DND-41 (cell line): Measurements from ENCODE around the gene NAGA.

Experiments
- EZH2 ChIP-seq: IDR thresholded peaks from 3 replicates; pipeline ENCODE4 v1.6.1; 2012; ENCODE audit warnings: borderline replicate concordance, low read depth, mild to moderate bottlenecking, moderate library complexity, low read length, inconsistent platforms; ENCODE audit not compliant: severe bottlenecking
- TF ChIP-seq, protein P1 (sequence below): IDR thresholded peaks from 2 replicates; pipeline ENCODE4 v1.5.1; 2012; ENCODE audit warnings: borderline replicate concordance, low read length, moderate library complexity, mild to moderate bottlenecking; ENCODE audit not compliant: poor library complexity, severe bottlenecking; ENCODE audit errors: extremely low read depth

DNA sequence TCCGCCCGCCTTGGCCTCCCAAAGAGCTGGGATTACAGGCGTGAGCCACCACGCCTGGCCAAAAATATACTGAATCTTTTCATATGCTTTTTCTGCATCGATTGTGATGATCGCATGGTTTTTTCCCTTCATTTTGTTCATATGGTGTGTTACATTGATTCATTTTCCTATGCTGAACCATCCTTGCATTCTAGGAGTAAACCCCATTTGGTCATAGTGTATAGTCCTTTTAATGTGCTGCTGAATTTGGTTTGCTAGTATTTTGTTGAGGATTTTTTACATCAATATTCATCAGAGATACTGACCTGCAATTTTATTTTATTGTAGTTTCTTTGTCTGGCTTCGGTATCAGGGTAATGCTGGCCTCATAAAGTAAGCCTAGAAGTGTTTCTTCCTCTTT lies 59.8 kb downstream of the NAGA start:
- TF ChIP-seq, protein P1, sequence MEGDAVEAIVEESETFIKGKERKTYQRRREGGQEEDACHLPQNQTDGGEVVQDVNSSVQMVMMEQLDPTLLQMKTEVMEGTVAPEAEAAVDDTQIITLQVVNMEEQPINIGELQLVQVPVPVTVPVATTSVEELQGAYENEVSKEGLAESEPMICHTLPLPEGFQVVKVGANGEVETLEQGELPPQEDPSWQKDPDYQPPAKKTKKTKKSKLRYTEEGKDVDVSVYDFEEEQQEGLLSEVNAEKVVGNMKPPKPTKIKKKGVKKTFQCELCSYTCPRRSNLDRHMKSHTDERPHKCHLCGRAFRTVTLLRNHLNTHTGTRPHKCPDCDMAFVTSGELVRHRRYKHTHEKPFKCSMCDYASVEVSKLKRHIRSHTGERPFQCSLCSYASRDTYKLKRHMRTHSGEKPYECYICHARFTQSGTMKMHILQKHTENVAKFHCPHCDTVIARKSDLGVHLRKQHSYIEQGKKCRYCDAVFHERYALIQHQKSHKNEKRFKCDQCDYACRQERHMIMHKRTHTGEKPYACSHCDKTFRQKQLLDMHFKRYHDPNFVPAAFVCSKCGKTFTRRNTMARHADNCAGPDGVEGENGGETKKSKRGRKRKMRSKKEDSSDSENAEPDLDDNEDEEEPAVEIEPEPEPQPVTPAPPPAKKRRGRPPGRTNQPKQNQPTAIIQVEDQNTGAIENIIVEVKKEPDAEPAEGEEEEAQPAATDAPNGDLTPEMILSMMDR = no peak
- no peak for TF ChIP-seq EZH2
